Measurements from ENCODE around the gene DOCK9. TPM values are rescaled to one million over a fixed set of nuclear protein-coding genes. Genes with fewer than 3 reads are reported as not detected.

Gene DOCK9
- total RNA-seq, 1 donor from 2014 or later = 21.0 TPM

DNA sequence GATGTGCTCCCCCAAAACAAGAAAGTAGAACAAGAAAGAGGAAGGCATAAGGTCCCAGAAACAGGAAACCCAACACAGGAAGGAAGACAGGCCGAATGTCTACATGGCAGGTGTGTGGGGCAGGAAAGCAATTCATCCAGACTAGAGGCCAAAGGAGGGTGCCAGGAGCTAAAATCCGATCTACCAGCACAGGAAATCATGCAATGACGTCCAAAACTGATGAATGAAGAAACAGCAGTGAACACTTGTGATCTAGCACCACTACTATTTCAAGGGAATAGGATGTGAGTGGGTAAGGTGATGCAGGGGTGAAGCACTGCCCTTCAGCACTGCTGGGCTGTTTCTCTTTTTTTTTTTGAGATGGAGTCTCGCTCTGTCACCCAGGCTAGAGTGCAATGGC lies 59.1 kb downstream of the DOCK9 start:
- peaks cover 6% of the 10 kb centered on the region for H3K4me1 Mint-ChIP-seq
- H3K27me3 Mint-ChIP-seq (ENCODE audit: low read depth) = no peaks in the 10 kb centered on the region
- no peak for DNase-seq (ENCODE audit: low spot score in 2 of 2, unreplicated experiment in 2 of 2)
- no peak overlapping the region for H3K27ac Mint-ChIP-seq
- no peak overlapping the region for H3K4me3 Mint-ChIP-seq
- no peaks in the 10 kb centered on the region for H3K9me3 Mint-ChIP-seq
- H3K36me3 Mint-ChIP-seq = peaks cover 3% of the 10 kb centered on the region
- TF ChIP-seq, protein P1, sequence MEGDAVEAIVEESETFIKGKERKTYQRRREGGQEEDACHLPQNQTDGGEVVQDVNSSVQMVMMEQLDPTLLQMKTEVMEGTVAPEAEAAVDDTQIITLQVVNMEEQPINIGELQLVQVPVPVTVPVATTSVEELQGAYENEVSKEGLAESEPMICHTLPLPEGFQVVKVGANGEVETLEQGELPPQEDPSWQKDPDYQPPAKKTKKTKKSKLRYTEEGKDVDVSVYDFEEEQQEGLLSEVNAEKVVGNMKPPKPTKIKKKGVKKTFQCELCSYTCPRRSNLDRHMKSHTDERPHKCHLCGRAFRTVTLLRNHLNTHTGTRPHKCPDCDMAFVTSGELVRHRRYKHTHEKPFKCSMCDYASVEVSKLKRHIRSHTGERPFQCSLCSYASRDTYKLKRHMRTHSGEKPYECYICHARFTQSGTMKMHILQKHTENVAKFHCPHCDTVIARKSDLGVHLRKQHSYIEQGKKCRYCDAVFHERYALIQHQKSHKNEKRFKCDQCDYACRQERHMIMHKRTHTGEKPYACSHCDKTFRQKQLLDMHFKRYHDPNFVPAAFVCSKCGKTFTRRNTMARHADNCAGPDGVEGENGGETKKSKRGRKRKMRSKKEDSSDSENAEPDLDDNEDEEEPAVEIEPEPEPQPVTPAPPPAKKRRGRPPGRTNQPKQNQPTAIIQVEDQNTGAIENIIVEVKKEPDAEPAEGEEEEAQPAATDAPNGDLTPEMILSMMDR (IDR thresholded peaks at IDR 0.05; ENCODE audit: unreplicated experiment) = no peak

DNA sequence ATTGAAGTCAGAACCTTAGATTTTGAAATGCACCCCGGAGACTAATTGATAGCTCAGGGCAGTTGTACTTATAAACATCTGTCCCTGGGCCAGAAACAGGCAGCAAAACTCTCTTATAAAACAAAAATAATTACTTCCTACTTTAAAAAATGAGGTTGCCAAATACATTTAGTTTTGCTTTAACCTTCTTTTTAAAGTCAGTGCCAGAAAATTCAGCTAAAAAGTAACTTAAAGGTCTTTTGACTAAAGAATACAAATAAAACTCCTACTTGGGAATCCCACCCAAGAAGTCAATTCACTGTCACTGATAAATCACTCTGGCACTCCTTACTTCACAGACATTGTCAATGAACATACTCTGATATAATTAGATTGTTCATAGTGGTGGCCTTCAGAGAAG lies 60.7 kb downstream of the DOCK9 start:
- Mint-ChIP-seq H3K36me3 (peaks cover 3% of the 10 kb centered on the region), H3K4me3 (no peak overlapping the region), H3K4me1 (peaks cover 3% of the 10 kb centered on the region), H3K27me3 (ENCODE audit: low read depth) (no peaks in the 10 kb centered on the region), H3K9me3 (no peaks in the 10 kb centered on the region), H3K27ac (no peak overlapping the region)
- no peak for DNase-seq (ENCODE audit: low spot score in 2 of 2, unreplicated experiment in 2 of 2)
- TF ChIP-seq, protein P1 (IDR thresholded peaks at IDR 0.05; ENCODE audit: unreplicated experiment) = no peak

DNA sequence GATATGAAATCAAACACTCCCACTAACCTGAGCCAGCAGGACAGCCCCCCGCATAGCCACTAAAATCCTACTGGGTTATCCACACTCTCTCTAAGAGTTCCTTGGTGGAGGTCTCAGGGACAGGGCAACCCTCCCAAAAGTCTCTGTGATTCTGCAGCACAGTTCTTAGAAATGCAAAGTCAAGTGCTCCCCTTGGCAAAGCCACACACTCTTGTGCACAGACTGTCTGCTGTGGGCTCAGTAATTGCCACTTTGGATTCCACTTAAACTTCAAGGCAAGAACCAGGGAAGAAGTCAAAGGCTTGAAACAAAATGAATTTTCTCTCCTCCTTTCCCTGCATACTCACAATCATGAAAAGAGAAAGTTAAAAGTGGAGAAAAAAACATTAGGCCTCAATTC lies 61.5 kb downstream of the DOCK9 start:
- no peak overlapping the region for H3K27ac Mint-ChIP-seq
- DNase-seq (ENCODE audit: low spot score in 2 of 2, unreplicated experiment in 2 of 2) = no peak
- H3K9me3 Mint-ChIP-seq = no peaks in the 10 kb centered on the region
- peaks cover 3% of the 10 kb centered on the region for H3K36me3 Mint-ChIP-seq
- H3K27me3 Mint-ChIP-seq (ENCODE audit: low read depth) = no peaks in the 10 kb centered on the region
- H3K4me3 Mint-ChIP-seq = no peak overlapping the region
- peaks cover 3% of the 10 kb centered on the region for H3K4me1 Mint-ChIP-seq
- TF ChIP-seq, protein P1 (IDR thresholded peaks at IDR 0.05; ENCODE audit: unreplicated experiment) = no peak

DNA sequence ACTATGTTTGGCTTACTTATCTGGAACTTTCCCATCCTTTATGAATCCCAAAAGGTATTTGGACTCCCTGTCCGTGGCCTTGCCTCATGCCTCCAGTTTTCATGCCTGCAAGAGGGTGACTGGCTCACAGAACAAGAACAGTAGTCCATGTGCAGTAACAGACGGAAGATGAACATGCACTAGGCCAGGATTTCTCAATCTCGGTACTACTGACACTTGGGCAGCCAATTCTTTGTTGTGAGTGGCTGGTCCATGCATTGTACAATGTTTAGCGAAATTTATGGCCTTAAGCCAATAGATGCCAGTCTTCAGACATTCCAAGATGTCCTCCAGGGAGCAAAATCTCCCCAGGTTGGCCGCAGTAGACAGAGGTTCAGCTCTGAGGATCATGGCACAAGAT lies 61.9 kb downstream of the DOCK9 start:
- no peak for DNase-seq (ENCODE audit: low spot score in 2 of 2, unreplicated experiment in 2 of 2)
- TF ChIP-seq, protein P1 (IDR thresholded peaks at IDR 0.05; ENCODE audit: unreplicated experiment) = no peak
- no peak overlapping the region for H3K4me3 Mint-ChIP-seq
- no peak overlapping the region for H3K27ac Mint-ChIP-seq
- peaks cover 3% of the 10 kb centered on the region for H3K36me3 Mint-ChIP-seq
- peaks cover 3% of the 10 kb centered on the region for H3K4me1 Mint-ChIP-seq
- no peaks in the 10 kb centered on the region for H3K9me3 Mint-ChIP-seq
- H3K27me3 Mint-ChIP-seq (ENCODE audit: low read depth) = no peaks in the 10 kb centered on the region

DNA sequence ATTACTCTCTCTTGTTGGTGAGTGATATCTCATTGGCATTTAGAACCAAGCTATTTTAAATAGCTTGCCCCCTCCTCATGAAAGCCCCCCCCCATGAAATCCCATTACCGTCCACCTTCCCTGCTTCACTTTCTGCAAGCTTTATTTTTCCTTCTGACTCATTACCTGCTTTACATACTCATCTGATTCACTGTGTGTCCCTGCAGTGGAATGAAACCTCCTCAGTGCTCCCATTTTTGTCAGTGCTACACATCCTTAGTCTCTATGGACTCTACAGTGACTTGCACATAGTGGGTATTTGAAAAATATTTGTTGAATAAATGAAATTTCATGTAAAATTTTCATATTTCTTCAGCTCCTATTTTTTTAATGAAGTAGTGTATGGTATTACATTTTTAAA lies 62.3 kb downstream of the DOCK9 start:
- H3K36me3 Mint-ChIP-seq = peaks cover 3% of the 10 kb centered on the region
- TF ChIP-seq, protein P1 (IDR thresholded peaks at IDR 0.05; ENCODE audit: unreplicated experiment) = no peak
- no peaks in the 10 kb centered on the region for H3K9me3 Mint-ChIP-seq
- H3K27me3 Mint-ChIP-seq (ENCODE audit: low read depth) = no peaks in the 10 kb centered on the region
- H3K4me1 Mint-ChIP-seq = peaks cover 3% of the 10 kb centered on the region
- no peak for DNase-seq (ENCODE audit: low spot score in 2 of 2, unreplicated experiment in 2 of 2)
- H3K4me3 Mint-ChIP-seq = no peak overlapping the region
- H3K27ac Mint-ChIP-seq = no peak overlapping the region

DNA sequence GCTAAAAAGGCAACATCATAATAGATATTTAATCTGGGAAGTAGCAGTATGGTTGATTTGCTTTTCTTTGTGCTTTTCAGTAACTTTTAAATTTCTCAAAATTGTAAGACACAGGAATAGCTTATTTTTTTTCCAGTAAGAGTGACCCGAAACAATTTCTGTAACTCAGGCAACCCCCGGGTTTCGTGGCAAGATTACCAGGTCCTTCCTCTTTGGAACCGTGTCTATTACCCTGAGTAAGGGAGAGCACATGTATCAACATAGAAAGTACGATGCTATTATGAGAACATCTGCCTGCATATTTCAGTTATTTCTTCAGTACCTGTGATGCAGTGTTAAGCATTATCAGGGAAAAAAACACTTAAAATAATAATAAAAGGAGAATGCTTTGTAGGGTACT lies 64.1 kb downstream of the DOCK9 start:
- peaks cover 3% of the 10 kb centered on the region for H3K4me1 Mint-ChIP-seq
- H3K27me3 Mint-ChIP-seq (ENCODE audit: low read depth) = no peaks in the 10 kb centered on the region
- H3K4me3 Mint-ChIP-seq = no peak overlapping the region
- peaks cover 3% of the 10 kb centered on the region for H3K36me3 Mint-ChIP-seq
- TF ChIP-seq, protein P1 (IDR thresholded peaks at IDR 0.05; ENCODE audit: unreplicated experiment) = no peak
- no peaks in the 10 kb centered on the region for H3K9me3 Mint-ChIP-seq
- no peak for DNase-seq (ENCODE audit: low spot score in 2 of 2, unreplicated experiment in 2 of 2)
- H3K27ac Mint-ChIP-seq = no peak overlapping the region

All from mesothelial cell of epicardium (in vitro differentiated cells).